ENCODE results near the gene OSM.
A peak's percentile ranks its signal among the peaks of the same experiment; 100 is the strongest.

Gene OSM

GRCh38 chr22:30223303-30223702, 43.3 kb downstream of the OSM start:
- H3F3A ChIP-seq (ENCODE audit: insufficient read depth, low read length): peaks cover 23% of the 10 kb centered on the region
- no peaks in the 10 kb centered on the region for H4K20me1 ChIP-seq (ENCODE audit: insufficient read depth, low read length)
- no peak overlapping the region for H2AFZ ChIP-seq (ENCODE audit: low read length)
- H3K9me3 ChIP-seq (replicated peaks; ENCODE audit: insufficient read depth, low read length): no peaks in the 10 kb centered on the region
- no peaks in the 10 kb centered on the region for H3K79me2 ChIP-seq (ENCODE audit: low read length)
- H3K27ac ChIP-seq (ENCODE audit: low read length): no peak overlapping the region
- H3K4me3 ChIP-seq (ENCODE audit: low read length): no peak overlapping the region
- H3K27me3 ChIP-seq (replicated peaks; ENCODE audit: insufficient read depth, low read length): peaks cover 38% of the 10 kb centered on the region
- H3K9me2 ChIP-seq (replicated peaks; ENCODE audit: insufficient read depth, low read length): no peaks in the 10 kb centered on the region
- no peak overlapping the region for H3K4me2 ChIP-seq (ENCODE audit: low read depth, low read length)
- H3K9ac ChIP-seq (ENCODE audit: low read length): no peak overlapping the region
- no peak for TF ChIP-seq EZH2phosphoT487 (IDR thresholded peaks at IDR 0.05; ENCODE audit: low read length)
- no peak for TF ChIP-seq CTCF (IDR thresholded peaks at IDR 0.05; ENCODE audit: low read length)
- TF ChIP-seq EZH2 (optimal IDR thresholded peaks at IDR 0.05; ENCODE audit: low read depth, low read length): no peak
- H3K4me1 ChIP-seq (ENCODE audit: low read length): peaks cover 45% of the 10 kb centered on the region
- H3K36me3 ChIP-seq (replicated peaks; ENCODE audit: insufficient read depth, low read length): no peaks in the 10 kb centered on the region
- no peak for DNase-seq

GRCh38 chr22:30222321-30222720, 44.3 kb downstream of the OSM start:
- Histone ChIP-seq H3K9ac (ENCODE audit: low read length) (no peak overlapping the region), H3K9me3 (replicated peaks; ENCODE audit: insufficient read depth, low read length) (no peaks in the 10 kb centered on the region), H3K27me3 (replicated peaks; ENCODE audit: insufficient read depth, low read length) (peaks cover 29% of the 10 kb centered on the region), H3K4me2 (ENCODE audit: low read depth, low read length) (no peak overlapping the region), H3F3A (ENCODE audit: insufficient read depth, low read length) (peaks cover 23% of the 10 kb centered on the region), H3K27ac (ENCODE audit: low read length) (no peak overlapping the region), H3K36me3 (replicated peaks; ENCODE audit: insufficient read depth, low read length) (no peaks in the 10 kb centered on the region), H3K79me2 (ENCODE audit: low read length) (no peaks in the 10 kb centered on the region), H2AFZ (ENCODE audit: low read length) (no peak overlapping the region), H3K4me3 (ENCODE audit: low read length) (no peak overlapping the region), H4K20me1 (ENCODE audit: insufficient read depth, low read length) (no peaks in the 10 kb centered on the region), H3K9me2 (replicated peaks; ENCODE audit: insufficient read depth, low read length) (no peaks in the 10 kb centered on the region), H3K4me1 (ENCODE audit: low read length) (peaks cover 45% of the 10 kb centered on the region)
- TF ChIP-seq EZH2 (optimal IDR thresholded peaks at IDR 0.05; ENCODE audit: low read depth, low read length) (no peak), EZH2phosphoT487 (IDR thresholded peaks at IDR 0.05; ENCODE audit: low read length) (no peak), CTCF (IDR thresholded peaks at IDR 0.05; ENCODE audit: low read length) (no peak)
- no peak for DNase-seq

DNA sequence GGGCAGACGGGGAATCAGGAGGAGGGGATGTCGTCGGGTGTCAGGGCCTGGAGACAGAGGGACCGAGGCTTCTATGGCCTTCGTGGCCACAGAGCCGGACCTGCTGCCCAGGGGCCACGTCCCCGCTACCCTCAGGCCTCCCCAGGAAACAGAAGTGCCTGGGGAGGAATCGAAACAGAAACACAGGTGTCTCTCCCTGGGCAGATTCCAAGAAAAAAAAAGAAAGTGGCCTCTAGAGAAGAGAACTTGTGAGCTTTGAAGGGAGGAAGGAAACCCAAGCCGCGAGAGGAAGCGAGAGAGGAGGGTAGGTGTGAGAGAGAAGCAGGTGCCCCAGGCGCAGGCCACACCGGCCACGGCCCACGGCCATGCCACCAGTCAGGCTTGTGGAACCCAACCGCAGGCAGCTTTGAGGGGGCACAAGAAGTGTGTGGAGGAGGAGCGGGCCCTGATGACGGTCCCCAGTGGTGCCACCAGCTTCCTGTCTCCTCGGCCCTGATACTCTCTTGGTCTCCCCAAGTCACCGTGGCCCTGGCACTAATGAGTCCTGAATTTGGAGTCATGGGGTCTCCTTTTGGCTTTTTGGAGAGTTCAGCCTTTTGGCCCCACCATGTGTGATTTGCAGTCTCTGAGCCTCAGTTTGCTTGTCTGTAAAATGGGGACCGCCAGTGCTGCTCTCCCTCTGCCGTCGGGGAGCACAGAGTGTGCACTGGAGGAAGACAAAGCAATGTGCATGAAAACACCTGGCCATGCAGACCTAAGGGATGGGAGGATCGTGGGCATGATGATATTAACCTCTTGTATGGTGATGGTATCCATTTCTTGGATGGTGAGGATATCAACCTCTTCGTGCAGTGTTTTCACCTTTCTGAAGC, 45.3 kb downstream of the OSM start:
- H3K4me1 ChIP-seq (ENCODE audit: low read length): peaks cover 45% of the 10 kb centered on the region
- H3K36me3 ChIP-seq (replicated peaks; ENCODE audit: insufficient read depth, low read length): no peaks in the 10 kb centered on the region
- H3F3A ChIP-seq (ENCODE audit: insufficient read depth, low read length): peaks cover 23% of the 10 kb centered on the region
- H4K20me1 ChIP-seq (ENCODE audit: insufficient read depth, low read length): no peaks in the 10 kb centered on the region
- H3K4me3 ChIP-seq (ENCODE audit: low read length): 0 out of 2 replicates have a peak overlapping the region, but pooled peaks have one; percentile 6
- no peak overlapping the region for H3K9ac ChIP-seq (ENCODE audit: low read length)
- H2AFZ ChIP-seq (ENCODE audit: low read length): peak overlapping the region; percentile 12; the same call in 1 of the 2 replicates
- peak overlapping the region; percentile 54 for H3K4me2 ChIP-seq (ENCODE audit: low read depth, low read length)
- H3K9me2 ChIP-seq (replicated peaks; ENCODE audit: insufficient read depth, low read length): no peaks in the 10 kb centered on the region
- peak; percentile 81 for DNase-seq
- TF ChIP-seq CTCF (IDR thresholded peaks at IDR 0.05; ENCODE audit: low read length) (no peak), EZH2 (optimal IDR thresholded peaks at IDR 0.05; ENCODE audit: low read depth, low read length) (no peak), EZH2phosphoT487 (IDR thresholded peaks at IDR 0.05; ENCODE audit: low read length) (no peak)
- H3K9me3 ChIP-seq (replicated peaks; ENCODE audit: insufficient read depth, low read length): no peaks in the 10 kb centered on the region
- peak overlapping the region; percentile 45; the same call in 1 of the 2 replicates for H3K27ac ChIP-seq (ENCODE audit: low read length)
- H3K79me2 ChIP-seq (ENCODE audit: low read length): no peaks in the 10 kb centered on the region
- peaks cover 22% of the 10 kb centered on the region for H3K27me3 ChIP-seq (replicated peaks; ENCODE audit: insufficient read depth, low read length)
